ENCODE data around the gene USP37. TPM values are rescaled to one million over a fixed set of nuclear protein-coding genes. Genes with fewer than 3 reads are reported as not detected.
"Not testable (repeated sequence)": the region's sequence is repeated elsewhere in the genome, so short reads cannot be mapped to it uniquely, and the experiment has no call there.

The USP37 gene
- total RNA-seq, 1 experiment from 2014 or later = 23.5 TPM

DNA sequence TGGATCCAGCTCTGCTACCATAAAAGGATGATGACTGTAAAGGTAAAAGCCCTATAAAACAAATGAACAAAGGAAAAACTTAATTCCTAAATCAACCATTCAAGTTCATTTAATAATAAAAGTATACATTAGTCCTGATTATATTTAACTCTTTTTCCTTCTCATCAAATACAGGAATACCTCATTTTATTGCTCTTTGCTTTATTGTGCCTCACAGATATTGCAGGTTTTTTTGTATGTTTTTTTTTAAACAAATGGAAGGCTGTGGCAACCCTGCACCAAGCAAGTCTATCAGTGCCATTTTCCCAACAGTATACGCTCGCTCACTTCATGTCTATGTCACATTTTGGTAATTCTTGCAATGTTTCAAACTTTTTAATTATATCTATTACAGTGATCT is 38.2 kb downstream of the USP37 start:
- Histone ChIP-seq H2AFZ (ENCODE audit: low read depth, low read length, poor library complexity, severe bottlenecking) (no peak overlapping the region), H3K27me3 (ENCODE audit: insufficient read depth, low read length) (no peaks in the 10 kb centered on the region), H3K9me2 (ENCODE audit: insufficient read depth) (no peaks in the 10 kb centered on the region), H3K36me3 (ENCODE audit: control insufficient read depth in 1 of 2, insufficient read depth in 2 of 2, low read length in 2 of 2) (peaks cover 18 to 50% of the 10 kb centered on the region in 2 experiments), H3K79me2 (ENCODE audit: insufficient read depth, low read length) (no peaks in the 10 kb centered on the region), H3K4me1 (ENCODE audit: control insufficient read depth in 1 of 2, insufficient read depth in 2 of 2, low read length in 2 of 2) (no peaks in the 10 kb centered on the region), H3K27ac (ENCODE audit: low read depth, low read length) (no peak overlapping the region), H3K4me3 (replicated peaks in 1 of 2; ENCODE audit: low read depth in 1 of 2, low read length in 2 of 2) (no peak overlapping the region), H3K9me3 (ENCODE audit: control insufficient read depth in 1 of 2, insufficient read depth in 1 of 2, low read depth in 1 of 2, low read length in 2 of 2) (no peaks in the 10 kb centered on the region; a peak in 1 of 4 replicates), H4K20me1 (ENCODE audit: insufficient read depth) (no peaks in the 10 kb centered on the region), H3K4me2 (ENCODE audit: low read length) (no peak overlapping the region), H3K9ac (ENCODE audit: low read length) (no peak overlapping the region)
- intact Hi-C loops (cut with micrococcal nuclease) = no loop called here
- POLR2A ChIA-PET = no interaction called here
- TF ChIP-seq SIN3A (IDR thresholded peaks at IDR 0.05; ENCODE audit: low read depth) = no peak
- TF ChIP-seq, protein P1, sequence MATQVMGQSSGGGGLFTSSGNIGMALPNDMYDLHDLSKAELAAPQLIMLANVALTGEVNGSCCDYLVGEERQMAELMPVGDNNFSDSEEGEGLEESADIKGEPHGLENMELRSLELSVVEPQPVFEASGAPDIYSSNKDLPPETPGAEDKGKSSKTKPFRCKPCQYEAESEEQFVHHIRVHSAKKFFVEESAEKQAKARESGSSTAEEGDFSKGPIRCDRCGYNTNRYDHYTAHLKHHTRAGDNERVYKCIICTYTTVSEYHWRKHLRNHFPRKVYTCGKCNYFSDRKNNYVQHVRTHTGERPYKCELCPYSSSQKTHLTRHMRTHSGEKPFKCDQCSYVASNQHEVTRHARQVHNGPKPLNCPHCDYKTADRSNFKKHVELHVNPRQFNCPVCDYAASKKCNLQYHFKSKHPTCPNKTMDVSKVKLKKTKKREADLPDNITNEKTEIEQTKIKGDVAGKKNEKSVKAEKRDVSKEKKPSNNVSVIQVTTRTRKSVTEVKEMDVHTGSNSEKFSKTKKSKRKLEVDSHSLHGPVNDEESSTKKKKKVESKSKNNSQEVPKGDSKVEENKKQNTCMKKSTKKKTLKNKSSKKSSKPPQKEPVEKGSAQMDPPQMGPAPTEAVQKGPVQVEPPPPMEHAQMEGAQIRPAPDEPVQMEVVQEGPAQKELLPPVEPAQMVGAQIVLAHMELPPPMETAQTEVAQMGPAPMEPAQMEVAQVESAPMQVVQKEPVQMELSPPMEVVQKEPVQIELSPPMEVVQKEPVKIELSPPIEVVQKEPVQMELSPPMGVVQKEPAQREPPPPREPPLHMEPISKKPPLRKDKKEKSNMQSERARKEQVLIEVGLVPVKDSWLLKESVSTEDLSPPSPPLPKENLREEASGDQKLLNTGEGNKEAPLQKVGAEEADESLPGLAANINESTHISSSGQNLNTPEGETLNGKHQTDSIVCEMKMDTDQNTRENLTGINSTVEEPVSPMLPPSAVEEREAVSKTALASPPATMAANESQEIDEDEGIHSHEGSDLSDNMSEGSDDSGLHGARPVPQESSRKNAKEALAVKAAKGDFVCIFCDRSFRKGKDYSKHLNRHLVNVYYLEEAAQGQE (IDR thresholded peaks at IDR 0.05; ENCODE audit: low read depth) = no peak
- TF ChIP-seq, protein P2, sequence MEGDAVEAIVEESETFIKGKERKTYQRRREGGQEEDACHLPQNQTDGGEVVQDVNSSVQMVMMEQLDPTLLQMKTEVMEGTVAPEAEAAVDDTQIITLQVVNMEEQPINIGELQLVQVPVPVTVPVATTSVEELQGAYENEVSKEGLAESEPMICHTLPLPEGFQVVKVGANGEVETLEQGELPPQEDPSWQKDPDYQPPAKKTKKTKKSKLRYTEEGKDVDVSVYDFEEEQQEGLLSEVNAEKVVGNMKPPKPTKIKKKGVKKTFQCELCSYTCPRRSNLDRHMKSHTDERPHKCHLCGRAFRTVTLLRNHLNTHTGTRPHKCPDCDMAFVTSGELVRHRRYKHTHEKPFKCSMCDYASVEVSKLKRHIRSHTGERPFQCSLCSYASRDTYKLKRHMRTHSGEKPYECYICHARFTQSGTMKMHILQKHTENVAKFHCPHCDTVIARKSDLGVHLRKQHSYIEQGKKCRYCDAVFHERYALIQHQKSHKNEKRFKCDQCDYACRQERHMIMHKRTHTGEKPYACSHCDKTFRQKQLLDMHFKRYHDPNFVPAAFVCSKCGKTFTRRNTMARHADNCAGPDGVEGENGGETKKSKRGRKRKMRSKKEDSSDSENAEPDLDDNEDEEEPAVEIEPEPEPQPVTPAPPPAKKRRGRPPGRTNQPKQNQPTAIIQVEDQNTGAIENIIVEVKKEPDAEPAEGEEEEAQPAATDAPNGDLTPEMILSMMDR (IDR thresholded peaks at IDR 0.05 in 2 of 3, conservative IDR thresholded peaks at IDR 0.05 in 1 of 3; ENCODE audit: borderline replicate concordance in 1 of 3, insufficient read depth in 1 of 3, low read depth in 2 of 3, low read length in 2 of 3) = no peak
- no peak for ATAC-seq
- no peak for DNase-seq (ENCODE audit: low read depth, low spot score)
- CTCF ChIA-PET = no interaction called here
- no TSS peak for BruUV-seq (replicated peaks)
- RAD21 ChIA-PET (ENCODE audit: low non-redundant PET in 1 of 2, low total read pairs in 2 of 2, uncharacterized antibody in 2 of 2, unreplicated experiment in 2 of 2) = no interaction called here

DNA sequence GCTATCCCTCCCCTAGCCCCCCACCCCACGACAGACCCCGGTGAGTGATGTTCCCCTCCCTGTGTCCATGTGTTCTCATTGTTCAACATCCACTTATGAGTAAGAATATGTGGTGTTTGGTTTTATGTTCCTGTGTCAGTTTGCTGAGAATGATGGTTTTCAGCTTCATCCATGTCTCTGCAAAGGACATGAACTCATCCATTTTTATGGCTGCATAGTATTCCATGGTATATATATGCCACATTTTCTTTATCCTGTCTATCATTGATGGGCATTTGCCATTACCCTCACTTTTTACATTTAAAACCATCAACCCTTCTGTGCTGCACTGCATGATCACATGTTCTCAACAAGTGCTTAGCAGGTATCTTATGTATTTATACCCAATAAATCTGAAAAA is 39.7 kb downstream of the USP37 start:
- CTCF ChIA-PET; H3K27ac ChIP-seq (ENCODE audit: low read depth, low read length); DNase-seq (ENCODE audit: low read depth, low spot score); intact Hi-C loops (cut with micrococcal nuclease); H3K79me2 ChIP-seq (ENCODE audit: insufficient read depth, low read length); H3K27me3 ChIP-seq (ENCODE audit: insufficient read depth, low read length); H4K20me1 ChIP-seq (ENCODE audit: insufficient read depth); H3K9me3 ChIP-seq (ENCODE audit: control insufficient read depth in 1 of 2, insufficient read depth in 1 of 2, low read depth in 1 of 2, low read length in 2 of 2); H3K9me2 ChIP-seq (ENCODE audit: insufficient read depth); RAD21 ChIA-PET (ENCODE audit: low non-redundant PET in 1 of 2, low total read pairs in 2 of 2, uncharacterized antibody in 2 of 2, unreplicated experiment in 2 of 2); ATAC-seq; H2AFZ ChIP-seq (ENCODE audit: low read depth, low read length, poor library complexity, severe bottlenecking); H3K4me3 ChIP-seq (replicated peaks in 1 of 2; ENCODE audit: low read depth in 1 of 2, low read length in 2 of 2); H3K4me1 ChIP-seq (ENCODE audit: control insufficient read depth in 1 of 2, insufficient read depth in 2 of 2, low read length in 2 of 2); H3K4me2 ChIP-seq (ENCODE audit: low read length); H3K9ac ChIP-seq (ENCODE audit: low read length); BruUV-seq (replicated peaks): not testable (repeated sequence)
- POLR2A ChIA-PET = interaction anchor here (0.7 kb wide), 1 partner anchor 671 kb away, joined by 3 read pairs; no protein-coding TSS in a partner anchor
- H3K36me3 ChIP-seq (ENCODE audit: control insufficient read depth in 1 of 2, insufficient read depth in 2 of 2, low read length in 2 of 2) = peaks cover 16 to 50% of the 10 kb centered on the region in 2 experiments

Measured in HCT116 (cell line).